Omental fat pad (tissue), 4 donors: Measurements from ENCODE around the gene IBSP. TPM values are rescaled to one million over a fixed set of nuclear protein-coding genes. Genes with fewer than 3 reads are reported as not detected.

Experiments
- ATAC-seq: fragments of 150-250 bp; one replicate; pipeline ENCODE4 v1.9.1; 2016; ENCODE audit warnings: mild to moderate bottlenecking, moderate library complexity; ENCODE audit not compliant: low FRiP score
- DNase-seq: peaks from one replicate; pipeline ENCODE4 v3.0.0-alpha.2; 2019; ENCODE audit warnings: low spot score
- total RNA-seq, 4 donors: library from RNA; depleted of rRNA; stranded (reverse); fragments of >200 nt; gene quantifications; one replicate each; pipeline ENCODE4 v1.1.0, GENCODE V29; 2016
- TF ChIP-seq, protein P1 (sequence below), 3 donors: fragments of 450-650 bp; IDR thresholded peaks; one replicate each; pipeline ENCODE4 v1.5.1; 2016 to 2017; ENCODE audit warnings: antibody characterized with exemption in 3 of 3, mild to moderate bottlenecking in 3 of 3, moderate library complexity in 2 of 3

Gene IBSP, protein sequence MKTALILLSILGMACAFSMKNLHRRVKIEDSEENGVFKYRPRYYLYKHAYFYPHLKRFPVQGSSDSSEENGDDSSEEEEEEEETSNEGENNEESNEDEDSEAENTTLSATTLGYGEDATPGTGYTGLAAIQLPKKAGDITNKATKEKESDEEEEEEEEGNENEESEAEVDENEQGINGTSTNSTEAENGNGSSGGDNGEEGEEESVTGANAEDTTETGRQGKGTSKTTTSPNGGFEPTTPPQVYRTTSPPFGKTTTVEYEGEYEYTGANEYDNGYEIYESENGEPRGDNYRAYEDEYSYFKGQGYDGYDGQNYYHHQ
- not detected for total RNA-seq

DNA sequence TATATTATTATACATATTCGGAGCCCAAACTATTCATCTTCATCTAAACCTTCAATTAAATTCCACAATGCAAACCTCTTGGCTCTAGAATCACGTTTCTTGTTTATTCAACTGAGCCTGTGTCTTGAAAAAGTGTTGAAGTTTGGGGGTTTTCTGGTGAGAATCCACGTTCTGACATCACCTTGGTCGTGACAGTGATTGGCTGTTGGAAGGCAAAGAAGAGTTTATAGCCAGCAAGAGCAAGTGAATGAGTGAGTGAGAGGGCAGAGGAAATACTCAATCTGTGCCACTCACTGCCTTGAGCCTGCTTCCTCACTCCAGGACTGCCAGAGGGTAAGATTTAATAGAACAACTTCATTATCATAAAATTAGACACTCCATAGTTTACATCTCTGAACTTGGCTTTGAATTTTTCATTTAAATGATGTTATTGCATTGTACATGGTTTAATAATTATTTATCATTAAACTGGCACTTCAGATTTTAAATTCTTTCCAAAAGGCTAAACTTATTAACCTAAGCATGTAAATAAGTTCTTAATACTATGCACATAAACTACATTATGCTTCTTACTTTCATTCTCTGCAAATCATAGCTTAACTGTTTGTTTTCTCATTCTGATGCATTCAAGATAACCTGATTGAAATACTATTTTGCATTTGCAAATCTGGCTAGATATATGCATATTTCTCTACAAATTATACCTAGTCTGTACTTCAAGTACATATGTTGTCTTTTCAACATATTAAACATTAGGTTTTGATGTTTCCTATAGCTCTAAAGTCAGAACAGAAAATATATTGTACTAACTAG is at the start of gene IBSP:
Gene IBSP, plus strand, starts transcription at position 254 of the 813 bp plus-strand sequence. CDS start 2,808 bp downstream, outside the sequence.
- TF ChIP-seq, protein P1, sequence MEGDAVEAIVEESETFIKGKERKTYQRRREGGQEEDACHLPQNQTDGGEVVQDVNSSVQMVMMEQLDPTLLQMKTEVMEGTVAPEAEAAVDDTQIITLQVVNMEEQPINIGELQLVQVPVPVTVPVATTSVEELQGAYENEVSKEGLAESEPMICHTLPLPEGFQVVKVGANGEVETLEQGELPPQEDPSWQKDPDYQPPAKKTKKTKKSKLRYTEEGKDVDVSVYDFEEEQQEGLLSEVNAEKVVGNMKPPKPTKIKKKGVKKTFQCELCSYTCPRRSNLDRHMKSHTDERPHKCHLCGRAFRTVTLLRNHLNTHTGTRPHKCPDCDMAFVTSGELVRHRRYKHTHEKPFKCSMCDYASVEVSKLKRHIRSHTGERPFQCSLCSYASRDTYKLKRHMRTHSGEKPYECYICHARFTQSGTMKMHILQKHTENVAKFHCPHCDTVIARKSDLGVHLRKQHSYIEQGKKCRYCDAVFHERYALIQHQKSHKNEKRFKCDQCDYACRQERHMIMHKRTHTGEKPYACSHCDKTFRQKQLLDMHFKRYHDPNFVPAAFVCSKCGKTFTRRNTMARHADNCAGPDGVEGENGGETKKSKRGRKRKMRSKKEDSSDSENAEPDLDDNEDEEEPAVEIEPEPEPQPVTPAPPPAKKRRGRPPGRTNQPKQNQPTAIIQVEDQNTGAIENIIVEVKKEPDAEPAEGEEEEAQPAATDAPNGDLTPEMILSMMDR (IDR thresholded peaks at IDR 0.05): no peak
- ATAC-seq (no peak), DNase-seq (no peak)

DNA sequence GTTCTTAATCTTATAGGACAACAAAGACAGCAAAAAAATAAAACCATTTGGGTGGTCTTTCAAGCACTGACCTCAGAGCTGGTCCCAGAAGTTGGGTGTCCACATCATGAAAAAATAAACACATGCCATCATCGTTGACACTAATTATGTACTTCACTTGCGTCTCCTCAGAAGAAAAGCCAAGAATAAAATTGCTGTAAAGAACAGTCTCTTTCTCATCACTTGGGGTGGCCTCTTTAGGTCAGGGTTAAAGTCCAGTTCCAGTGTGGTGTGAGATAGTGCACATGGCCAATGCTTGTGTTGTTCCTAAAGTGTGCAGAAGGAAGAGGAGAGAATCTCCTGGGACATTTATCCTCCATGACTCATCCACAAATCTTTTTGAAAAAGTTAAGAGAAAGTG is 49.5 kb upstream of the IBSP start:
- DNase-seq: no peak
- TF ChIP-seq, protein P1 (IDR thresholded peaks at IDR 0.05): no peak
- no peak for ATAC-seq

DNA sequence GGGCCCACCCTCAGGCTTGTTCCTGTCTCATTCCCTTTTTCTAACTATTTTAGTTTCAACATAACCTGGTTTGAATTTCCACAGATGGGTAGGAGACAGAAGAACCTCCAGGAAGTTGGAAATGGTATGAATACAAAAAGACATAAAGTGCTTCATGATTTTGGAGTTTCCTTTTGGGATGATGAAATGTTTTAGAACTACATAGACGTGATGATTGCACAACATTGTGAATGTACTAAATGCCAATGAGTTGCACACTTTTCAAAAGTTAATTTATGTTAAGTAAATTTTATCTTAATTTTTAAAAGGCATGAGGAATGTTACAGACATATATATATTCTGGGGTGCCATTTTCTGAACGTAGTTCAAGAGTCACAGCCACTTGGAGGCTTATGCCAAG is 41.1 kb upstream of the IBSP start:
- no peak for ATAC-seq
- TF ChIP-seq, protein P1 (IDR thresholded peaks at IDR 0.05): no peak
- no peak for DNase-seq

DNA sequence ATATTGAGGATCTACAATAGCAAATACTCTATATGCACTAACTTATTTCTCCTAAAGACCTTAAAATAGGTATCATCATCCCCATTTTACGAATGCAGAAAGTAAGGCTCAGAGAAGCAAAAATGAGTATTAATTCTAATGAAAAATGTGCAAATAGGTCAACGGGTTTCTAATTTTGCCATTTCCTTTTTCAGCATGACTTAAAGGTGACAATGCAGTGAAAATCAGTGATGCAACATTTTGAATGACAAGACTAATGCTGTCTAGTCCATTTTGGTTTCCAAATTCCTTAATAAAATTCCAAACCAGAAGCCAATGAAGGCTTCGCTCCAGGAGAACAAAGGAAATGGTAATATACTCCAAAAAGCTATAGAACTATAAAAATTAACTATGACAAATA is 37.0 kb upstream of the IBSP start:
- ATAC-seq: no peak
- TF ChIP-seq, protein P1 (IDR thresholded peaks at IDR 0.05): no peak
- DNase-seq: no peak

DNA sequence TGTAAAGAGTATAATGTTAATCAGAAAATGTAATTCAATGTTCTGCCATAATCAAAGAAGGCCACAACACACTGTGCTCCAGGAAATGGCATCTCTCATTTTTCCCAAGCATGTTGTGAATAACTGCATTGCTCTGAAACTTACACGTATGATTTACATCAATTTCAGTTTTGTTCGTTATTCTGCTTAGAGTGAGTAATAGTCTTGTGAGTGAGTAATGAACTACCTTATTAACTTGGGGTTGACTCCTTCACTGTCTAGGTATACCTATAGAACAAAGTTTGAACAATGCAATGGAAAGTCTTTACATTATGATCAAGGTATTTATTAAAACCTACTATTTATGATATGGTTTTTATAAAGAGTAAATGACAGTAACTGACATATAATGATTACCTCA is 17.8 kb upstream of the IBSP start:
- DNase-seq (no peak), ATAC-seq (no peak)
- TF ChIP-seq, protein P1 (IDR thresholded peaks at IDR 0.05): no peak

DNA sequence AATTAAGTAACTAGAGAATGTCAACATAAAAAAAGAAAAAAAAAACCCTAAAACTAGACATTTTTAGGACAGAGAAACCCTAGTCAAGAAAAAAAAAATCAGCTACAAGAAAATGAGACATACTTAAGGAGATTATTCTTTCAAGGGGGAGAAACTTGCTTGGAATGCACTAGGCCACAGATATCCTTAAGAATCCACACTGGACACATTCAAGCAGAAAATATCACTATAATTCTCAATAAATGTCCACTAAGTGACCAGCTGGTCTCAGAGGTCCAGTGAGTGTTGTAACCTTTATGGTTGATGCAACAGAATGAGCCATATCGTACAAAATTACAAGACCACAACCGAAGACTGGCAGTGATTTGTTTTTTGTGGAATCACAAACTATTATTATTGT is 15.6 kb upstream of the IBSP start:
- DNase-seq: no peak
- TF ChIP-seq, protein P1 (IDR thresholded peaks at IDR 0.05): no peak
- ATAC-seq: no peak
